Parathyroid adenoma (tissue), 2 donors: ENCODE results near the gene THRSP.
"Not testable (repeated sequence)": the region's sequence is repeated elsewhere in the genome, so short reads cannot be mapped to it uniquely, and the experiment has no call there.

ENCODE experiments used
- H2AFZ ChIP-seq: fragments of 300-600 bp; sonication (generic); one replicate; pipeline ENCODE4 v1.7.0; 2017; ENCODE audit warnings: antibody characterized with exemption, mild to moderate bottlenecking
- H3K27ac ChIP-seq: fragments of 300-600 bp; sonication (generic); one replicate; pipeline ENCODE4 v1.7.0; 2017
- H3K27me3 ChIP-seq: fragments of 300-600 bp; sonication (generic); one replicate; pipeline ENCODE4 v1.7.0; 2017; ENCODE audit warnings: low read length; ENCODE audit not compliant: control insufficient read depth, insufficient read depth
- H3K36me3 ChIP-seq: fragments of 300-600 bp; sonication (generic); one replicate; pipeline ENCODE4 v1.7.0; 2017; ENCODE audit warnings: low read length; ENCODE audit not compliant: control insufficient read depth, insufficient read depth
- H3K4me1 ChIP-seq: fragments of 300-600 bp; sonication (generic); one replicate; pipeline ENCODE4 v1.7.0; 2017; ENCODE audit warnings: control low read depth
- H3K4me2 ChIP-seq: fragments of 300-600 bp; sonication (generic); one replicate; pipeline ENCODE4 v1.7.0; 2017; ENCODE audit warnings: low read length
- H3K4me3 ChIP-seq: fragments of 300-600 bp; sonication (generic); one replicate; pipeline ENCODE4 v1.7.0; 2017; ENCODE audit warnings: low read depth, low read length
- H3K79me2 ChIP-seq: fragments of 300-600 bp; sonication (generic); one replicate; pipeline ENCODE4 v1.7.0; 2017; ENCODE audit warnings: control low read depth
- H3K9ac ChIP-seq: fragments of 300-600 bp; sonication (generic); one replicate; pipeline ENCODE4 v1.7.0; 2017; ENCODE audit warnings: mild to moderate bottlenecking
- H3K9me3 ChIP-seq: fragments of 300-600 bp; sonication (generic); one replicate; pipeline ENCODE4 v1.7.0; 2017; ENCODE audit warnings: low read length; ENCODE audit not compliant: control insufficient read depth
- TF ChIP-seq, protein P1 (sequence below): fragments of 300-600 bp; sonication (generic); IDR thresholded peaks from one replicate; pipeline ENCODE4 v1.7.0; 2017; ENCODE audit warnings: antibody characterized with exemption, mild to moderate bottlenecking
- donor health status: primary hyperparathyroidism.

Gene THRSP

DNA sequence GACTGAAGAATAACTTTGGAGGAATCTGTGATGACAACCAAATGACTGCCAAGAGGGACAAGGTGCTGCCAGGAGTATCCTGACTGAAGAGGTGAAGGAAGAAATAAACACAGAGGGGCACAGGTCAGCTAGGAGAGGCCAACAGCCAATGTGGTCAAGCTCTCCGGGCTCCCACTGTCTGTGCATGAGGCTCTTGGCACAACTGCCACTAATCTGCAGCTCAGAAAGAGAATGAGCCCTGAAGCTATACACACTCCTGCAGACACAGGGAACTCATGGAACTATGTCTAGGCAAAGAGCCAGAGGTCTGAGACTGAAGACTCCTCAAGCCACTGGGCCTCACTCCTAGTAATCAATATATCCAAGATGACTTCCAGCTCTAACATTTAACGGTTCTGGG is 7.0 kb downstream of the THRSP start:
- H3K9me3 ChIP-seq, result no peaks in the 10 kb centered on the region
- H3K4me1 ChIP-seq, result peaks cover 8% of the 10 kb centered on the region
- H3K9ac ChIP-seq, result no peak overlapping the region
- H3K27me3 ChIP-seq, result no peaks in the 10 kb centered on the region
- H3K36me3 ChIP-seq, result no peaks in the 10 kb centered on the region
- no peak overlapping the region for H3K4me3 ChIP-seq
- TF ChIP-seq, protein P1, sequence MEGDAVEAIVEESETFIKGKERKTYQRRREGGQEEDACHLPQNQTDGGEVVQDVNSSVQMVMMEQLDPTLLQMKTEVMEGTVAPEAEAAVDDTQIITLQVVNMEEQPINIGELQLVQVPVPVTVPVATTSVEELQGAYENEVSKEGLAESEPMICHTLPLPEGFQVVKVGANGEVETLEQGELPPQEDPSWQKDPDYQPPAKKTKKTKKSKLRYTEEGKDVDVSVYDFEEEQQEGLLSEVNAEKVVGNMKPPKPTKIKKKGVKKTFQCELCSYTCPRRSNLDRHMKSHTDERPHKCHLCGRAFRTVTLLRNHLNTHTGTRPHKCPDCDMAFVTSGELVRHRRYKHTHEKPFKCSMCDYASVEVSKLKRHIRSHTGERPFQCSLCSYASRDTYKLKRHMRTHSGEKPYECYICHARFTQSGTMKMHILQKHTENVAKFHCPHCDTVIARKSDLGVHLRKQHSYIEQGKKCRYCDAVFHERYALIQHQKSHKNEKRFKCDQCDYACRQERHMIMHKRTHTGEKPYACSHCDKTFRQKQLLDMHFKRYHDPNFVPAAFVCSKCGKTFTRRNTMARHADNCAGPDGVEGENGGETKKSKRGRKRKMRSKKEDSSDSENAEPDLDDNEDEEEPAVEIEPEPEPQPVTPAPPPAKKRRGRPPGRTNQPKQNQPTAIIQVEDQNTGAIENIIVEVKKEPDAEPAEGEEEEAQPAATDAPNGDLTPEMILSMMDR, result no peak
- H3K27ac ChIP-seq, result no peak overlapping the region
- no peaks in the 10 kb centered on the region for H3K79me2 ChIP-seq
- H3K4me2 ChIP-seq, result no peak overlapping the region
- H2AFZ ChIP-seq, result no peak overlapping the region

DNA sequence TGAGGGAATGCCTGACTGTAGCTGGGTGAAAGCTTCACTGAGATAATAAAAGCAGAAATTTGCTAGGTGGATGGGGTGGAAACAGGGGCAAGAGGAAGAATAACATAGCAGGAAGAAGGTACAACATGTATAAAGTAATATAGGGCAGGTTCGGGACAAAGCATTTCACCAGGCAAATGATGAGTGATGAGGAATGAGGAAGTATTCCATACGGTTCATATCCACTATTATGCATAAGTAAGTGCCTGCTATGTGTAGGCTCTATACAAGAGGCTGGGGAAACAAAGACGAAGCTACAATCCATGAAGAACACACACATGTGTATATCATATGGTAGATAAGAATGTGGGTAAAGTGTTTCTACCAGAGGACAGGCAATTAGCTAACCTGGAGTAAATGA is 8.1 kb downstream of the THRSP start:
- H3K4me2 ChIP-seq, result no peak overlapping the region
- no peaks in the 10 kb centered on the region for H3K36me3 ChIP-seq
- no peak overlapping the region for H3K9ac ChIP-seq
- H3K9me3 ChIP-seq, result no peaks in the 10 kb centered on the region
- TF ChIP-seq, protein P1, result no peak
- no peak overlapping the region for H3K27ac ChIP-seq
- H3K79me2 ChIP-seq, result peaks cover 7% of the 10 kb centered on the region
- H3K27me3 ChIP-seq, result no peaks in the 10 kb centered on the region
- peaks cover 13% of the 10 kb centered on the region for H3K4me1 ChIP-seq
- no peak overlapping the region for H3K4me3 ChIP-seq
- no peak overlapping the region for H2AFZ ChIP-seq

DNA sequence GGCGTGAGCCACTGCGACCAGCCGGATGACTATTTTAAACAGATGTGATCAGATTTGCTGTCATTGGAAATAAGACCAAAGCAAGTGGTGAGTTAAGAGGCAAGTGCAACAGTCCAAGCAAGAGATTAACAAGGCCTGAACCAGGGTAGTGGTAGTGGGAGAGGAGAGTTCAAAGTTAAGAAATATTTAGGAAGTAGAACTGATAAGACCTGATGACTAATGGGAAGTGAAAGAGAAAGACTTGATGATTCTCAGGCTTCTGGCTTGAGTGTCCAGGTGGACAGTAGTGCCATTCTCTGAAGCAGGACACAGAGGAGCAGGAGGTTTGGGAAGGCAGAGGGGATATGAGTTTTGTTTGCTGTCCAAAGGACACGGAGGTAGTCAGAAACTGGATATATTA is 8.8 kb downstream of the THRSP start:
- H3K27me3 ChIP-seq, result no peaks in the 10 kb centered on the region
- no peaks in the 10 kb centered on the region for H3K9me3 ChIP-seq
- H3K4me1 ChIP-seq, result peaks cover 13% of the 10 kb centered on the region
- TF ChIP-seq, protein P1, result no peak
- no peak overlapping the region for H3K9ac ChIP-seq
- H3K4me2 ChIP-seq, result no peak overlapping the region
- no peak overlapping the region for H2AFZ ChIP-seq
- H3K36me3 ChIP-seq, result no peaks in the 10 kb centered on the region
- no peak overlapping the region for H3K27ac ChIP-seq
- H3K4me3 ChIP-seq, result no peak overlapping the region
- H3K79me2 ChIP-seq, result peaks cover 13% of the 10 kb centered on the region

DNA sequence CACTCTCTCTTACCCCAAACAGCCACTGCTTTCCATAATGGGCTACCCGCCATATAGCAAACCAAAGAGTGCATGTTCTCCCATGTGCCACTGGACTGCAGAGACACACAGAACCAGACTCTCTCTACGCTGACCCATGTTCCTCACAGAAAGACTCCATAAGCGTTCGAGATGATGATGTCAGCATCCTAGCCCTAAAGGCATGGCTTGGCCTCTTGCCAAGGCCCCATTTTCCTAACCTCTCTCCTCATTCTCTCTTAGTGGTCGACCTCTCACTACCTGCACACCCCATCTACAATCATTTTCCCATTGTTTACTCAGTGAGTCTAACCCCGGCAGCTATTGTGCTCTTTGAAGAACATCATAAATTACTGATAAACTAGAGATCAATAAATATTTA is 11.1 kb downstream of the THRSP start:
- no peak overlapping the region for H3K4me3 ChIP-seq
- no peak overlapping the region for H3K9ac ChIP-seq
- H3K27ac ChIP-seq, result no peak overlapping the region
- no peak overlapping the region for H3K4me2 ChIP-seq
- no peaks in the 10 kb centered on the region for H3K27me3 ChIP-seq
- no peak overlapping the region for H2AFZ ChIP-seq
- no peaks in the 10 kb centered on the region for H3K9me3 ChIP-seq
- peaks cover 21% of the 10 kb centered on the region for H3K79me2 ChIP-seq
- TF ChIP-seq, protein P1, result no peak
- H3K36me3 ChIP-seq, result no peaks in the 10 kb centered on the region
- H3K4me1 ChIP-seq, result peaks cover 5% of the 10 kb centered on the region

DNA sequence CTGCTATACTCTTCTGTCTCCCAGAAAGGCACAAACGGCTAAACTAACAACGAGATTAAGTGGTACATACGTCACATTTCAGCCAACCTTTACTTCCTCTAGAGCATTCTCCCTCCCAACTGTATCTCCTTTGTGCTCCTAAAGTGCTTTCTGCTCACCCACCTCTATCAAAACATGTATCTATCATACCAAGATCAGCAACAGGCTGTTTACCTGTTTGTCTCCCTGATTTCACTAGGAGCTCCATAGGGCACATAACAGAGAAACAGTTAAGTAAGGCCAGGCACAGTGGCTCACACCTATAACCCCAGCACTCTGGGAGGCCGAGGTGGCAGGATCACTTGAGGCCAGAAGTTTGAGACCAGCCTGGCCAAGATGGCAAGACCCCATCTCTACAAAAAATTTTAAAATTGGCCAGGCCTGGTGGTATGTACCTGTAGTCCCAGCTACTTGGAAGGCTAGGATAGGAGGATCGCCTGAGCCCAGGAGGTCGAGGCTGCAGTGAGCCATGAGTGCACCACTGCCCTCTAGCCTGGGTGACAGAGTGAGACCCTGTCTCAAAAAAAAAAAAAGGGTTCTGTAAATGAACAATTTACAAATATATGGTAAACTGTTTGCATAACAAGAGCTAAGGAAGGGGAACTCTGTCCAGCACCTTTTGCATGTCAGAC is 13.2 kb downstream of the THRSP start:
- peaks cover 5% of the 10 kb centered on the region for H3K4me1 ChIP-seq
- H3K4me2 ChIP-seq, result no peak overlapping the region
- H2AFZ ChIP-seq, result no peak overlapping the region
- H3K4me3 ChIP-seq, result no peak overlapping the region
- peaks cover 21% of the 10 kb centered on the region for H3K79me2 ChIP-seq
- TF ChIP-seq, protein P1, result no peak
- H3K9me3 ChIP-seq, result no peaks in the 10 kb centered on the region
- H3K27ac ChIP-seq, result no peak overlapping the region
- H3K36me3 ChIP-seq, result no peaks in the 10 kb centered on the region
- H3K27me3 ChIP-seq, result no peaks in the 10 kb centered on the region
- H3K9ac ChIP-seq, result no peak overlapping the region

DNA sequence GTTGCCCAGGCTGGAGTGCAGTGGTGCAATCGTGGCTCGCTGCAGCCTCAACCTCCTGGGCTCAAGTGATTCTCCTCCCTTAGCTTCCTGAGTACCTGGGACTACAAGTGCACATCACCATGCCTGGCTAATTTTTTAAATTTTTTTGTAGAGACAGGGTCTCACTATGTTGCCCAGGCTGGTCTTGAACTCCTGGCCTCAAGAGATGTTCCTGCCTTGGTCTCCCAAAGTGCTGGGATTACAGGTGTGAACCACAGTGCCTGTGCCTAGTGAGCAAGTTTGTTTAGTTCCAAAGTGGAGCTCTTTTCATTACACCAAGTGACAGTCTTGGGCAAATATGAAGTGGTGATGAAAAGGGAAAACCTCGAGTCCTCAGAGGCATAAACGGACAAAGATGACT is 13.9 kb downstream of the THRSP start:
- Histone ChIP-seq H3K4me3 (peak overlapping the region; percentile 84), H3K4me2 (peak overlapping the region; percentile 78), H3K79me2 (peaks cover 21% of the 10 kb centered on the region)
- H3K9me3 ChIP-seq, H2AFZ ChIP-seq, H3K4me1 ChIP-seq, H3K27me3 ChIP-seq, H3K27ac ChIP-seq, H3K9ac ChIP-seq, H3K36me3 ChIP-seq: not testable (repeated sequence)
